NCI-H345 (cell line): ENCODE results near the gene ITPRIP.

Source experiments
- DNase-seq: peaks from one replicate; lab custom pipeline; 2025; lab: John Stamatoyannopoulos, UW

Gene ITPRIP

GRCh38 chr10:104340641-104341040, 2.4 kb upstream of the ITPRIP start:
- no peak for DNase-seq

GRCh38 chr10:104340111-104340526, 1.9 kb upstream of the ITPRIP start:
- no peak for DNase-seq

GRCh38 chr10:104339469-104340110, 1.3 kb upstream of the ITPRIP start:
- DNase-seq: no peak

DNA sequence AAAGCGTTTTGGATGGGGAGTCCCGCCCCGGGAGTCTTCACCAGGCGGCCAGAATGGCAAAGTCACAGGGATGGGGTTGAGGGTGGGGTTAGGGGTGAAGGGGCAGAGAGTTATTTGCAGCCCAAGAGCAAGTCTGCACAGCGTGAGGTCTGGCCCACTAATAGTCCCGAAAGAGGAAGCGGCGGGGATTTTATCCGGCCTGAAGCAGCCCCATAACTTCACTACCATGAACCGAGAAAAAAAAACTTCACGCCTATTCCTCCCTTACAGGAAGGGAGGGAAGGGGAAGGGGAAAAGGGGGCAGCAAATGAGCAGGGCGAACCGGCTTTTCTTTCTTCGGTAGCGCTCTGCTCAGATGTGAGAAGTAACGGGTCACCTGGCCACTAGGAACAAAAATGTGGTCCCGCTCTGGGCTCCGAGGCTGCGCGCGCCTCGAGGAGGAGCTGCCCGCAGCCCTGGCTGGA, 712 bp downstream of the ITPRIP start:
- DNase-seq: no peak

DNA sequence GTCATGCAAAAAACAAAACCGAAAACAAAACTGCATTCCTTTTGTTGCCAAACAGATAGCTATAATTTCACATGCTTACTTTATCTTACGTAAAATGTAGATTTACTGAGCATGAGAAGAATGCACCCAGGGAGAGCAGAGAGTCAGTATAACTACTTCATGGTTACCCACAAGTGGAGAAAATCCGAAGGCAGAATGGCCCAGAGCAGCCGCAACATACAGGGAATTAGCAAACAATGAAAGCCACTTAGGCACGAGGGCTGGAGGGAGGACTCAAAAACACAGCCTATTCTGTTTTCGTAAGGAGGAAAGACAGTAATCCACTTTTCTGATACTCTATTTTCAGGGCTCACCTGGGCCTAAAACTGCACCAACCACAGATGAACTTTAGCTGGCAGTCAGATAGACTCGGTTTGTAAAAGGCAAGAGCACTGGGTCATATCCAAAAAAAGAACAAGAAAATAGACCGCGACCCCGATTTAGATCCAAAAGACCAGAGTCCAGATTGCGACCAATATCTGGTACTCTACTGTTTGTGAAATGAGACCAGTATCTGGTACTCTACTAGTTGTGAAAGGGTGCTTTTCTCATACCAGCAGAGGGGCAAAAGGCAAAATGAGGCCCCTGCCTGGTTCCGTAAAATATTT, 1.3 kb downstream of the ITPRIP start:
- peak; percentile 23 for DNase-seq

DNA sequence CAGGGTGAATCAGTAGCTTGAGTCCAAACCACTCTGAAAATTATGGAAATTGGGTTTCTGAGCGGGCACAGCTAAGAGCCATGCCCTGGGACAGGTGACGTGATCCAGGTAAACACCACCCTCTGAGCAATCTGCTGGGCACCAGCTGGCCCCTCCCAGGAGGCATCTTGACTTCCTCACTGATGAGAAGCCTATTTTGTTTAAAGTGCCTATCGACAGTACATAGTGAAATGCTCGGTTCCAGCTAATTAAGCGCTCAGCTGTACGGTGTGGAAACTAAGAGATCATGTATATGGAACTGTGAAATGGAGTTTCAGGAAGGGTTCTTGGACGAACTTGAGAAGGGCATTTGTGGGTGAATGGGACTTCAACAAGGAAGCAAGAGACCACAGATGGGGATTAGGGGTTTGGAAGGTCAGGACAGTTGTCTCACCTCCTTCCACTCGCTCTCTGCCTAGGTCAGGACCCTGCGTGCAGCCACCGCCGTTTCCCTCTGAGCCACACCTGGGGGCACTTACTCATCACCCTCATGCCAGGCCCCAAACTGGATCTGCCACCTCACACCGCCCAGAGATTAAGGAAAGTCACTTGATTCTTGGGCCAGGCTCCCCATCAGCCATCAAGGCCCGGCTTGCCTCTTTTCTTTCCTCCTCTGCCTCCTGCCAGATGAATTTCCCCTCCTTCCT, 3.2 kb downstream of the ITPRIP start:
- DNase-seq: peak; percentile 91

GRCh38 chr10:104334561-104334960, 3.7 kb downstream of the ITPRIP start:
- no peak for DNase-seq

DNA sequence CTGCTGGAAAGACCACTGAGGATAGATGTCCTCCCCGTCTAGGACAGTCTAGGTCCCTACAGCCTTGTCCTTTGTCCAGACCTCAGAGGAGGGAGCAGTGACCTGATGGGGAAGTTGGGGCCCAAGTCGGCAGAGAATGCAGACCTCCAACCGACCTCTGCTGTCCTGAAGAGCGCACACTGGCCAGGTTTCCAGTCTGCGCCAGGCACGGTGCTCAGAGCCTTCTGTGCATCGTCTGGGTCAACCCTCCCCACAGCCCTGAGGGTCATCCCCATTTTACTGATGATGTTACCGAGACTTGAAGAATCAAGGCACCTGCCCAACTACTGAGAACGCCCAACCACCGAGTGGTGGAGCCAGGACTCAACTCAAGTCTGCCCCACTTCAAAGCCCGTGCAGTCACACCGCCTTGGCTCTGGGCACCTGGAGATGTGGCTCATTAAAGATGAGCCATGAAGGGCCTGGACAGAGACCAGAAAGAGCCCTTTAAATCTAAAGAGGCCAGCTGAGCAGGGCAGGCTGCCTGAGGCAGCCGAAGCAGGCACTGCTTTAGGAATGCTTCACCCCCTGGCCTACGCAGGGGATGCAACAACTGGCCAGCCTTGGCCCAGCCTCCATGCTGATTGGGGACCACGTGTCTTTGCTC, 4.4 kb downstream of the ITPRIP start:
- peak; percentile 65 for DNase-seq

- no peak for DNase-seq
Measured at GRCh38 chr10:104333032-104333727, 5.1 kb downstream of the ITPRIP start.

GRCh38 chr10:104332243-104333031, 5.8 kb downstream of the ITPRIP start:
- no peak for DNase-seq

GRCh38 chr10:104331208-104331838, 6.9 kb downstream of the ITPRIP start:
- DNase-seq: peak; percentile 64

GRCh38 chr10:104330168-104331110, 7.8 kb downstream of the ITPRIP start:
- no peak for DNase-seq

- no peak for DNase-seq
Measured at GRCh38 chr10:104329735-104330134, 8.5 kb downstream of the ITPRIP start.

DNA sequence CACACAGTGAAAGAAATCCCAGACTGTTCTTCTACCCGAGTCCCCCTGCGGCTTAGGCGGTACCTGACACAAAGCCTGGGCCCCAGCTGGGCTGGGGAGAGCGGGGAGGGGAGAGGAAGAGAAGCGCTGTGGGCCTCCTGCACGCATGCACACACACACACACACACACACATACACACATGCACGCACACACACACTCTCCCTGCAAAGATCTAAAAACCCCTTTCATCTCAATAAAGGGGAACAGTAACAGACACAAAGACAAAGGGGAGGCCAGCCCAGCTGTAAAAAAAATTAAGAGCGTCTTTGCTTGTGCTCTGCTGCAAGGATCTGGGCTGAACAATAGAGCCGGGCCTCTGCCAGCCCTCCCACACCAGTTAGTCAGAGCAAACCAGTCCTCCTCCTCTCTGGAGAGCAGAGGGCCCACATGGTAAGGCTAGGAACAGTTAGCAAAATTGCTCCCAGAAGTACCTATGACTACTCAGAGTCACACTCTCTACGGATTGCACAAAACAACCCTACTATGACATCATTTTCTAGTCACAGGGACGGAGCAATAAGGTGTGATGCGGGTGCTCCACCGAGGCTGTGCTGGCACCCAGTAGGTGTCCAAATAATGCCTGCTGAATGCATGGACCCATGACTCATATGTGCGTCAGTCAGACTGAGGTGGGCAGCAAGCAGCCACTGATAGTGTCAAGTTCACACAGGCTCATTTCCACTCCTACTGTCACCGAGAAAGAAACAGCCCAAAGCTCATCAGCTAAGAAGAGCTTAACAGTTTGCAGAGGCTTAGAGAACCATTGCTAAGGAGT, 9.2 kb downstream of the ITPRIP start:
- DNase-seq: peak; percentile 64

DNA sequence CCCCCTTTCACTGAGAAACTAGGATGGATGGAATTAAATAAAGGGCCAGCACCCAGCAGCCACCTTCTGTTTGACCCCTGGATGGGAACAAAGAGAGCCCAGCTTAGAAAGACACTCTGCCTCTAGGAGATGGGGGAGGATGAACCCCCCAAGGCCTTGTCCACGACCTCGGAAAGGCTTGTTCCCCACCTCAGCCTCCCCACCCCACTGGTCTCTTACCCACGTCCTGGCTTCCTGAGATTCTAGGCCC, 9.7 kb downstream of the ITPRIP start:
- no peak for DNase-seq

- peak; percentile 62 for DNase-seq
Measured at GRCh38 chr10:104327745-104328645, 10.3 kb downstream of the ITPRIP start.

DNA sequence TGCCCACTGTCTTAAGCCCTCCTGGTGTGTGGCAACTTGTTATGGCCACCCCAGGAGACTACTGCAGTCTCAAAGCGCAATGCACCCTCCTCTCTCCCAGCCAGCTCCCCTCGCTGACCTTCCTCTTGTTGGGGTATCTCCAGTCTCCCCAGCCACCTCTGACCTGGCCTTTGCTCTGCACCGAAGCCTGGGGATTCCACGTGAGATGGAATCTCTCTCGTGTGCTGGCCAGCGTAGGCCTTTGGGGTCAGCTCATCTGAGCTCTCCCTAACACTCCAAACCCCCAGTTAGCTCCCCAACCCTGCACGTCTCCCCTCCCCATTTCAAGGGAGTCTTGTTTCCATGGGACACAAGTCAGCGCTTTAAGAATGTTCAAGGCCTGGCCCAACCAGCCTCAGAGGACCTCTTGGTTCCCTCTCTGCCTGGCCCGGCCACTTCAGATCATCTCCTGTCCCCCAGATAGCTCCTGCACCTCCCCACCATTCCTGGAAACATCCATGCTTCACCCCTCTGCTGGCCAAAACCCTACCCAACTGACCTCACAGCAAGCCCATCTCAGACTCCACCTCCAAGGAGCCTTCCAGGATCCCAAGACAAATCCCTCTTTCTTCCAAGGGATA, 11.2 kb downstream of the ITPRIP start:
- DNase-seq: no peak
